ENCODE data around the gene FSTL4.

- TF ChIP-seq POLR2A (IDR thresholded peaks at IDR 0.05) (no peak), CTCF (IDR thresholded peaks at IDR 0.05) (no peak)
Measured at GRCh38 chr5:133627180-133627579, 14.8 kb upstream of the FSTL4 start.

Measured in prostate gland (tissue), 2 donors.